ENCODE data around the gene PRR5L. TPM values are rescaled to one million over a fixed set of nuclear protein-coding genes. Genes with fewer than 3 reads are reported as not detected.

Gene PRR5L
- total and polyA plus RNA-seq, 9 donors = 5.9 to 56.3 (median 22.1) TPM

DNA sequence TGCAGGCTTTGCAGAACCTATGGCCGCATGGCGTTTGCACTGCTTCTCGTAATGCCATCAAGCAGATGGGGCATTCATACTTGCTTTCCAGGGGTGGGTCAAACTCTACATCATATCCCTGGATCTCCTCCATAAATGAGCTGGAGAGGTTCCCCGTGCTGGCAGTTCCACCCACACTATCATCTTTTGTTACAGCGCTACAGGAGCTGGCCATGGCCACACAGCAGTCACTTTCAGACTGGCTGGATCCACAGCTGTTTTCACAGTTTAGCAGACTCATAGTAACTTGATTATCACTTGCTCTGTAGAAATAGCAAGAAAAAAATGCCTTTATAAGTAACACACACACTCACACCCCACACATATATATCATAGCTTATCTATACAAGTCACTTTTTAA, 205.1 kb downstream of the PRR5L start:
- DNase-seq = no peak
- WGBS, 3 donors = 90 to 91% (median 90%) methylated on average over 5 of the region's 5 CpGs
- Histone ChIP-seq H3K4me3 (no peak overlapping the region), H3K9me3 (no peaks in the 10 kb centered on the region), H3K27me3 (no peaks in the 10 kb centered on the region), H3K27ac (no peak overlapping the region), H3K4me1 (ENCODE audit: insufficient read depth) (no peaks in the 10 kb centered on the region), H3K36me3 (no peaks in the 10 kb centered on the region)
- TF ChIP-seq EP300 (IDR thresholded peaks at IDR 0.05) (no peak), POLR2A (IDR thresholded peaks at IDR 0.05) (no peak)
- TF ChIP-seq, protein P1, sequence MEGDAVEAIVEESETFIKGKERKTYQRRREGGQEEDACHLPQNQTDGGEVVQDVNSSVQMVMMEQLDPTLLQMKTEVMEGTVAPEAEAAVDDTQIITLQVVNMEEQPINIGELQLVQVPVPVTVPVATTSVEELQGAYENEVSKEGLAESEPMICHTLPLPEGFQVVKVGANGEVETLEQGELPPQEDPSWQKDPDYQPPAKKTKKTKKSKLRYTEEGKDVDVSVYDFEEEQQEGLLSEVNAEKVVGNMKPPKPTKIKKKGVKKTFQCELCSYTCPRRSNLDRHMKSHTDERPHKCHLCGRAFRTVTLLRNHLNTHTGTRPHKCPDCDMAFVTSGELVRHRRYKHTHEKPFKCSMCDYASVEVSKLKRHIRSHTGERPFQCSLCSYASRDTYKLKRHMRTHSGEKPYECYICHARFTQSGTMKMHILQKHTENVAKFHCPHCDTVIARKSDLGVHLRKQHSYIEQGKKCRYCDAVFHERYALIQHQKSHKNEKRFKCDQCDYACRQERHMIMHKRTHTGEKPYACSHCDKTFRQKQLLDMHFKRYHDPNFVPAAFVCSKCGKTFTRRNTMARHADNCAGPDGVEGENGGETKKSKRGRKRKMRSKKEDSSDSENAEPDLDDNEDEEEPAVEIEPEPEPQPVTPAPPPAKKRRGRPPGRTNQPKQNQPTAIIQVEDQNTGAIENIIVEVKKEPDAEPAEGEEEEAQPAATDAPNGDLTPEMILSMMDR (IDR thresholded peaks at IDR 0.05) = no peak
- intact Hi-C loops (cut with DNase I) = no loop called here

DNA sequence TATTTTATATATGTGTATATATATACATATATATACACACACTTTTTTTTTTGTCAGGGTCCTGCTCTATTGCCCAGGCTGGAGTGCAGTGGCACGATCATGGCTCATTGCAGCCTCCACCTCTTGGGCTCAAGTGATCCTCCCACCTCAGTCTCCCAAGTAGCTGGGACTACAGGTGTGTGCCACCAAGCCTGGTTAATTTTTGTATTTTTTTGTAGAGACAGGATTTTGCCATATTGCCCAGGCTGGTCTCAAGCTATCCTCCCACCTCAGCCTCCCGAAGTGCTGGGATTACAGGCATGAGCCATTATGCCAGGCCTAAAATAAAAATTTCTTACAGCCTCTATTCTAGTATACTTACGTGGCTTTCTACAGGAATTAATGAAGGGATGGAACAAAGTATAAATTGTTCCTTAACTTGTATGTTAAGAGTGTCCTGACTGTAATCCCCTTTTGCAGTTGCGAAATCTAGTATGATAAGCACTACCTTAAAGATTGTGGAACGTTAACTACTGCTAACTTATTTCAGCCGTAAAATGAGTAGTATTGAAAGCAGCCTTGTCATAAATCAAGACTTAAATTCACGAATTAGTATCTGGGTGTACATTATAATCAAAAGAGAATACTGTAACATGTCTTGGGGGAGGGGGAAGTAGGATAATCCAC, 211.9 kb downstream of the PRR5L start:
- Histone ChIP-seq H3K27ac (no peak overlapping the region), H3K9me3 (no peaks in the 10 kb centered on the region), H3K27me3 (no peaks in the 10 kb centered on the region), H3K4me3 (peak overlapping the region; percentile 99), H3K4me1 (ENCODE audit: insufficient read depth) (peaks cover 2% of the 10 kb centered on the region), H3K36me3 (no peaks in the 10 kb centered on the region)
- intact Hi-C loops (cut with DNase I) = no loop called here
- DNase-seq = no peak
- WGBS, 3 donors = 46 to 58% (median 55%) methylated on average over 7 of the region's 7 CpGs
- TF ChIP-seq POLR2A (IDR thresholded peaks at IDR 0.05) = no peak
- TF ChIP-seq, protein P1 (IDR thresholded peaks at IDR 0.05) = no peak
- no peak for TF ChIP-seq EP300 (IDR thresholded peaks at IDR 0.05)

DNA sequence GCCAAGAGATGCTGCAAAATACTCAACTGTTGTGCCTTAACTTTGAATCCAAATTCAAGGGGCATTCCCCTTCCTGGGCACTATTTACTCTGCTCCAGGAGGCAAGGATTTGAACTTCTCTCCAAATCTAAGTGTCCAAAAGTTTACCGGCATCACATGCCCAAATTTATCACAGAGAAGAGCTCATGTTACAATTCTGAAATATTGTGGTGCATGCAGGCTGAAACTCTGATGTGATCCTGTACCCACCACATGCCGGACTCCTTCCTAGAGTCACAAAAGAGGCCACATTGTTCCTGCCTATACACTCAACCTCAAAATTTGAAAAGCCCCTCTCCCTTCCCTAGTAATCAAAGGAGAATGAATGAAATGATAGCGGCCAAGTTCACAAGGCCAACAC, 212.7 kb downstream of the PRR5L start:
- 3 to 11% (median 8%) methylated on average over 3 of the region's 3 CpGs for WGBS, 3 donors
- no peaks in the 10 kb centered on the region for H3K36me3 ChIP-seq
- H3K4me1 ChIP-seq (ENCODE audit: insufficient read depth) = peaks cover 2% of the 10 kb centered on the region
- H3K27me3 ChIP-seq = no peaks in the 10 kb centered on the region
- intact Hi-C loops (cut with DNase I) = no loop called here
- H3K27ac ChIP-seq = peak overlapping the region in 1 of 2 donors; percentile 71
- DNase-seq = no peak
- peak overlapping the region; percentile 99 for H3K4me3 ChIP-seq
- TF ChIP-seq POLR2A (IDR thresholded peaks at IDR 0.05) = no peak
- TF ChIP-seq, protein P1 (IDR thresholded peaks at IDR 0.05) = no peak
- no peak for TF ChIP-seq EP300 (IDR thresholded peaks at IDR 0.05)
- no peaks in the 10 kb centered on the region for H3K9me3 ChIP-seq

DNA sequence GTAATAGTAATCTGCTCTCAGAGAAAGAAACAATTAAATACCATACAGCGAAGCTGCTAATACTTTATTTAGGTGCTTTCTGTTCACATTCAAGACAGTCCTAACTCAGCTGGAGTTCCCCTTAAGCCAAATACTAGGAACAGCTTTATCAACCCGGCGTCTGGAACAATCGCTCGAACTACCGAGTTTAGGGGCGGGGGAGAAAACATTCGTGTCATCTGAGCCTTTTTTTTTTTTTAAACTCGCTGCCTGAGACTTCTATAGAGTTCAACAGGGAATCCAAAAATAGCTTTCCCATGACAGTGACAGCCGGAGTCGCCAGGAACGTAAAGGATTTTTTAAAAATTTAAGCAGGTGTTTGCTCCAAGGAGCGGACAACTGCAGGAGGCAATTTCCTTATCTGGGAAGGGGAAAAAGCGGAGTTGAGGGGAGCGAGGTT, 213.1 kb downstream of the PRR5L start:
- Histone ChIP-seq H3K27me3 (no peaks in the 10 kb centered on the region), H3K4me1 (ENCODE audit: insufficient read depth) (peaks cover 2% of the 10 kb centered on the region), H3K36me3 (no peaks in the 10 kb centered on the region), H3K4me3 (peak overlapping the region; percentile 99), H3K27ac (peak overlapping the region; percentile 40 to 71), H3K9me3 (no peaks in the 10 kb centered on the region)
- TF ChIP-seq, protein P1 (IDR thresholded peaks at IDR 0.05) = no peak
- no peak for TF ChIP-seq POLR2A (IDR thresholded peaks at IDR 0.05)
- TF ChIP-seq EP300 (IDR thresholded peaks at IDR 0.05) = no peak
- DNase-seq = no peak
- intact Hi-C loops (cut with DNase I) = no loop called here
- 0 to 1% (median 1%) methylated on average over 15 of the region's 15 CpGs for WGBS, 3 donors

Measured in ovary (tissue), 9 donors.